Stimulated activated CD8-positive, alpha-beta memory T cell treated with anti-CD3 and anti-CD28 coated beads, Interleukin-4, amount 100 ng/mL, for 1 hour (primary cell): ENCODE results near the gene SLC13A1.
"Not testable (repeated sequence)": the region's sequence is repeated elsewhere in the genome, so short reads cannot be mapped to it uniquely, and the experiment has no call there.

Experiments
- DNase-seq, 2 donors: peaks; one replicate each; pipeline ENCODE4 v3.0.0-alpha.2; 2020; ENCODE audit warnings: low read depth in 2 of 2, low spot score in 1 of 2

The SLC13A1 gene

GRCh38 chr7:123131140-123131539, 68.6 kb downstream of the SLC13A1 start:
- no peak for DNase-seq

- no peak for DNase-seq
Measured at GRCh38 chr7:123126691-123127090, 73.1 kb downstream of the SLC13A1 start.

- no peak for DNase-seq
Measured at GRCh38 chr7:123126171-123126570, 73.6 kb downstream of the SLC13A1 start.

GRCh38 chr7:123125231-123125630, 74.5 kb downstream of the SLC13A1 start:
- DNase-seq = no peak

GRCh38 chr7:123122916-123123315, 76.9 kb downstream of the SLC13A1 start:
- DNase-seq = no peak

GRCh38 chr7:123120286-123120685, 79.5 kb downstream of the SLC13A1 start:
- DNase-seq = no peak

GRCh38 chr7:123115331-123115730, 84.4 kb downstream of the SLC13A1 start:
- DNase-seq = no peak

- DNase-seq = no peak
Measured at GRCh38 chr7:123114288-123114687, 85.5 kb downstream of the SLC13A1 start.

- no peak for DNase-seq
Measured at GRCh38 chr7:123112833-123113232, 86.9 kb downstream of the SLC13A1 start.

- no peak for DNase-seq
Measured at GRCh38 chr7:123099712-123100111, 100.1 kb downstream of the SLC13A1 start.

- DNase-seq = no peak
Measured at GRCh38 chr7:123096976-123097375, 102.8 kb downstream of the SLC13A1 start.

GRCh38 chr7:123096434-123096833, 103.3 kb downstream of the SLC13A1 start:
- DNase-seq = no peak

GRCh38 chr7:123090456-123090855, 109.3 kb downstream of the SLC13A1 start:
- DNase-seq = no peak

- not testable (repeated sequence) for DNase-seq
Measured at GRCh38 chr7:123086910-123087309, 112.9 kb downstream of the SLC13A1 start.

GRCh38 chr7:123084861-123085260, 114.9 kb downstream of the SLC13A1 start:
- DNase-seq = not testable (repeated sequence)

- no peak for DNase-seq
Measured at GRCh38 chr7:123079021-123079420, 120.7 kb downstream of the SLC13A1 start.

GRCh38 chr7:123075838-123076467, 123.8 kb downstream of the SLC13A1 start:
- no peak for DNase-seq

- DNase-seq = no peak
Measured at GRCh38 chr7:123070702-123071286, 129.0 kb downstream of the SLC13A1 start.

GRCh38 chr7:123067814-123068213, 132.0 kb downstream of the SLC13A1 start:
- DNase-seq = no peak
